GM19324 (cell line): ENCODE measurements around the gene TAF1B.

Experiments used
- ATAC-seq: cut with Tn5 transposase; IDR thresholded peaks from one replicate; pipeline ENCODE4 v1.9.1; 2021; ENCODE audit warnings: mild to moderate bottlenecking, moderate library complexity; ENCODE audit not compliant: unreplicated experiment, low FRiP score

TAF1B gene

DNA sequence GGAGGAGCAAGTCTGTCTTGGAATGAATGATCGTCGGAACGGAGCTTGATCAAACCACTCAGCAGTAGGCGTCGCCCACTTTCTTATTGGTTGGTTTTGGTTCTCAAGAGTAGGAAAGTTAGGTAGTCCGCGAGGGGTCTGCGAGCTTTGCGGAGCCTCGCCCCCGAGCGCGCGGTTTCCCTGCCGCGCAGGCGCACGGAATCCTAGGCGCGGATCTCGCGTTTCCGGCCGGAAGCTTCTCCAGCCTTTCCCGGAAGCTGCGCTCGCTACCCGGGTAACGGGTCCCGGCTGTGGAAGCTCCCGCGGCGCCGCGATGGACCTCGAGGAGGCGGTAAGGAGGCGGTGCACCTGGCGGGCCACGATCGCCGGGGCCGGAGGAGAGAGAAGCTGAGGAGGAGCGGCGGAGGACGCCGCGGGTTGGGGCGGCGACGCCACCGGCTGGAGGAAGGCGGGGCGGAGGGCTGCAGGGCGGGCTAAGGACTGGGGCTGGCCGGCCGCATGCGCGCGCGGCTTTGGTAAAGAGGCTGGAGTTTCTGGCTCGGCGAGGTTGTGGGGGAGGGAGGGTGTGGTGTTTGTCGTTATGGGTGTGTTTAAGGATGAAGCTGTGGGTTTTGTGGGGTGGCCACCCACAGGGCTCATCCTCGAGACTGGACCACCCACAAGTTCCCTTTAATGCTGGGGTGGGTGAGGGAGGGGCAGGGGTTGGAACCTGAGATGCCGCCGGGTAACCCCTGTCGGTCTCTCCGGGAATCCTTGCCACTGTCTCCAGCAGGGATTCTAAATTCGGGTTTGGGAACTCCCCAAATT is at the start of gene TAF1B:
TAF1B (plus strand) TSS at position 246 of the 807 bp plus-strand sequence; CDS start at position 314, 68 bp downstream.
- ATAC-seq, result peak; percentile 93

DNA sequence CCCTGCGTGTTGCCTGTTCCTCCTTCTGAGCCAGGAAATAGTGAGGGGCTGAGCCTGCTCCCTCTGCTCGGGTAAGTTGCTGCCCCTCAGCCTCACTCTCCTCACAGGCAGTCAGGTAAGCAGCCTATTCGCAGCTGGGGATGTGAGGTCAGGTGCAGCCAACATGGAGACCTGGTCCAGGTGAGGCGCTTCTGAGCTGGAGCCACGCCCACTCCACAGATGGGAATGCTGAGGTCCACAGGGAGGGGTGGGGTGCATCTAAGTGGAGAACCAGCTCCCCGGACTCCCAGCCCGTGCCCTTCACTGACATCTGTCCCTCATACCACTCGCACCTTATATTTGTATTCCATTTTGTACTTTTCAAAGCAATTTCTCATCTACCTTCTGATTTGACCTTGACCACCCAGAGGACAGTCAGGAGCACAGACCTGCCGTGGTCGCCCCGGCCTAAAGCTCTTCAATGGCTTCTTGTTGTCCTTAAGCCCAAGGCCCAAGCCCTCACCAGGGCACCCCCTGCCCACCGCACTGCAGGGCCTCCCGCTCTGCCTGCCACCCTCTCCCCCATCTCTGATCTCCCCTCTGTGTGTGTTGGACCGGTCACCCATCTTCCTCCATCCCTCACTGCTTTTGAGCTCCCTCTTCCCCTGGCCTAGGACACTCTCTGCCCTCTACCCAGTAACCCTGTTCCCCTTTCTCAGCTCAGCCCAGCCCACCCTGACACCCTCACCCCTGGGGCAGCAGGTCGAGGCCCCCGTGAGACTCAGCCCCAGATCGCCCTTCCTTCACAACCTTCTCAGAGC is 49.2 kb upstream of the TAF1B start:
- no peak for ATAC-seq

DNA sequence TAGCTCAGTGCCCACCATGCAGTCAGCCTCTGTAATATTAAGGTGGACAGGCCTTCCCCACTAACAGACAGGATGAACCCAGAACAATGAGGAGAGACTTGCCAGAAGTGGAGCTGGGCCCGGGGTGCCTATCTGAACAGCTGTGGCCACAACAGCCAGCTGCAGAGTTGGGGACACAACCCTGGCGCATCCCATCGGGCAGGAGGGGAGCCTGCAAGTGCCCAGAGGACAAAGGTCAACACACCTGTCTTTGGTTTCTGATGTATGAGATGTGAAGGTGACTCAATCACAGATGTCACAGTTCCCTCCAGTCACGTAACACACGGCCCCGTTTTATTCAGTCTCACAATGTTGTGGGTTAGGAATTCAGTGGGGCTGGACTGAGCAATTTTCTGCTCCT is 48.2 kb upstream of the TAF1B start:
- ATAC-seq, result no peak

DNA sequence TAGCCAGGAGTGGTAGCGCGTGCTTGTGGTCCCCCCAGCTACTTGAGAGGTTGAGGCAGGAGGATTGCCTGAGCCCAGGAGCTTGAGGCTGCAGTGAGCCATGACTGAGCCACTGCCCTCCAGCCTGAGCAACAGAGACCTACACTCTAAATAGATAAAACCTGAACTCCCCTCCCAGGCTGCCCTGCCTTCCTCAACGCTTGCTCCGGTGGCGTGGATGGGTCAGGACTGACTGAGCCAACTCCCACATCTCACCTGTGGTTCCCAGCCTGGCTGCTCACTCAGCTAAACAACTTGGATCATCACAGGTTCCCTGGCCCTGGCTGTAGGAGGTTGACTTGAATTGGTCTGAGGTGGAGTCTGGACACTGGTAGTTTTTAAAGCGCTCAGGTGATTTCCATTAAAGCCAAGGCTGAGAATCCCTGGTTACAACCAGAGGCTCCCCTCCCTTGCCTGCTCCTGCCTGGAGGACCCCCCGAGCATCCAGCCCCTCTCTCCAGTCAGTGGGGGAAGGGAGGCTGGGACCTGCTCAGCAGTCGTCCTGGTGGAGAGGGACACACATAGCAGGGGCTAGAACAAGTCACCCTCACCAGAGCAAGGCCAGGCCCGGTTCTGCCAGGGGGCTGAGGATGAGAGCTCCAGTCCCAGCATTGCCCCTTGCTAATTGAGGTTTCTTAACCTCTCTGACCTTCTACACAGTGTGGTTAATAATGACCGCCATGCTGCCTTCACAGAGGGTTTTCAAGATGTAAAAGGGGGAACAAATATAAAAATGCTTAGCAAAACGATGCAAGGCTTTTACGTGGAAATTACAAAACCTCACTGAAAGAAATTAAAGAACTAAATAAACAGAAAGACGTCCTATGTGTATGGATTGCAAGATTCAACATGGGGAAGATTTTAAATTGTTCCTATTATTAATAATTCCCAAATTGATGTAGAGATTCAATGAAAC is 46.9 kb upstream of the TAF1B start:
- no peak for ATAC-seq

DNA sequence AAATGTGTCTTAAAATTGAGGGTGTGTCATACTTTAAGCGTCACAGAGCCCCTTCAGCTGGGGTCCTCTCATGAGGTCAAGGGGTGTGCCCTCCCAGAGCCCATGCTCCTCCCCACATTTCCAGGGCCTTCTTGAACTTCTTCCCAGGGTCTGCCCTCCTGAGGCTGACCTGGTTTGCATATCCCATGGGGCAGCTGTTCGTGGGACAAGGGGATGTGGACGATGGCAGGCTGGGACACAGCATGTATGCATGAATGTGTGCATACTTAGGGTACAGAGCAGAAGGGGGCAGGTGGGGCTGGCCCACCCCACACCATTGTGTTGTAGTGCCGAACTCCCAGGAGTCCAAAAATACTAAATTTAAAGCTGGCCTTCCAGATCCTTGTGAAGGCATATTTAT is 46.2 kb upstream of the TAF1B start:
- ATAC-seq, result no peak

DNA sequence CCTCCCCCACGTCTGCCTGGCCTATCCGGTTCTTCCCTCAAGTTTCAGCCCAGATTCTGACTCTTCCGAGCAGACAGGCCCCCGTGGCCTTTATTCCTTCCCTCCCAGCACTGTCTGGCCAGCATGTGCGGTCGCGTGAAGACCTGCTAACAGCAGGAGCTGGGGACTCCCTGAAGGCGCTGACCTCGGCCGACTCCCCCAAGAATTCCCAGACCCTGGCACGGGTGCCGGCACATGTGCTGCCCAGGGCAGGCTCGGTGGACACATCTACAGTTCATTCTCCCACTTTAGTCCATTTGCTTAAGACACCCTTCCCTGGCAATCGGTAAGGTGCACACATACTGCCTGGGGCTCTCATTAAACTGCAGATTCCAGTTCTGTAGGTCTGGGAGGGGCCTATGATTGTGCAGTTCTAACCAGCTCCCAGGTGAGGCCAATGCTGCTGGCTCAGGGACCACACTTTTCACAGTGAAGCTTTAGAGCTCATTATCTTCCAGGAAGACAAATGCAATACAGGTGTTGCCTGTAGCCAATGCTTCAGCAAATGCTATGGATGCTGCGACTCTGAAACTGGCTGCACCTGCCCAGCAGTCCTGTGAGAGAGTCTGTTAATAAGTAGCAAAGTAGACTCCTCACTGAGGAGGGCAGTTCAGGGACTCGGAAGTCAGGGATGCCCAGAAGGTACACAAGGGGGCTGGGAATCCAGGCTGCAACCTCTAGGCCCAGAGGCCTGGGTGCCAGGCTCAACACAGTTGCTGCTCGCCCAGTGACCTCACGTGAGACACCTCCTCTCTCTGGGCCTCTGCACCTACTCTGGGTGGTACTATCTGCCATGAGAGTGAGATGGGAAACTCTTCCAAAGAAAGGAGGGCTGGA is 45.4 kb upstream of the TAF1B start:
- ATAC-seq, result no peak

DNA sequence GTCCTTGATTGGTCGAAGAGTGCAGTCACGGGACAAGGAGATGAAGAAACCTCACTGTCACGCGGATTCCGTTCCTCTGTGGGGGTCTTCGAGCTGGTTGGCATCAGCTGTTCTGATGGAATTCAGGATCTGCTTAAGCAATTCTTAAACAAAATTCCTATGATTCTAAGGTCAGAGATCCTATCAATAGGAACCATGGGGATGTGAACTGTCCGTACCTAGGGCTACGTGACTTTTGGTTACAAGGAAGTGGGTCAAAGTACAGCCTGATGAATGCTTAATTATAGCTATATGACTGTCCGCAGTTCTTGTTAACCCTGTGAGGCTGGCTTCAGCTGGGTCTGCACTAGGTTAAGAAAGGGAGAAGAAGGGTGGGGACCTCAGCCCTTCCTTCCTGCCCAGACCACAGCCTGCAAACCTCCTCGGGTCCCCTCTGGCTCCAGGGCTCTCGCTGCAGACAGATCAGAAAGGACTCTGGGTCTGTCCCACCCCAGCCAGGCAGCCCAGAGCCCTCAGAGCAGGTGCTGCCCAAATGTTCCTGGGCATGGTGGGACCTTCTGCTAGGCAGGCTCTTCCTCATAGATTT is 44.2 kb upstream of the TAF1B start:
- peak; percentile 28 for ATAC-seq

DNA sequence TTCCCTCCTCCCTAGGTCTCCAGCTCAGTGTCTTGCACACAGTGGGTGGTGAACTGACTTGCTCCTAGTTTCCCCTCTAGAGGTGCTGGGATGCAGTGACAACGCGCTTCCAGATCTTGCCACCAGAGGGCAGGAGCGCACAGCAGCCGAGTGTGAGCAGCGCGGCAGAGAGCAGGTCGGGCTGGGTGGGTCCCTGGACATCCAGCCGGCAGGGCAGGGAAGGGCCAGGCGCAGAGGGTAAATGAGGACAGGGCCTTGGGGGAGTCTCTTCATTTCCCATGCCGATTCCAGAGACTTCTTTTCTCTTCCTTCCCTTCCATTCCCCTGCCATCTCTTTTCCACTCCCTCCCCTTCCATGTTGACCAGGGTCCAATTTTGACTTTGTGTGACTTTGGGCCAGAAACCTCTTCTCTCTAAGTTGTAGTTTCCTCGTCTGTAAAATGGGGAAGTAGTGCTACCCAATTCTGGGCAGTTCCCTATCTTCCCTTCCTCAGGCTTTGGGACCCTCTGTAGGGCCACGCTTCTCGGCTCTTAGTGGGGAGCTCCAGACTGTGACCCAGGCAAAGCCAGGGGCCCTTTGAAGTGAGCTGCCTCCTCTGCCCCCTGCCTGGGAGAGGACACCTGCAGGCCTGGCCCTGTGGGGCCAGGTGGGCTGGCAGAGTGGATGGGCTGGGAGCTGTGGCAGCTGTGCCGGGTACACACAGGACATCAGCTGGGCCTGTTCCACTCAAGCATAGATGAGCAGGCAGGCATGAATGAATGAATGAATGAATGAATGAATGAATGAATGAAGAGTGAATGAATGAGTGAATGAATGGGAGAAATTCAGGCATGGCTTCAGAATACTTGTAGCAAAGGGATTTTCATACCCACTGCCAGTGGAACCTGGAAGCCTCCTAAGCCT is 43.3 kb upstream of the TAF1B start:
- peak; percentile 68 for ATAC-seq

DNA sequence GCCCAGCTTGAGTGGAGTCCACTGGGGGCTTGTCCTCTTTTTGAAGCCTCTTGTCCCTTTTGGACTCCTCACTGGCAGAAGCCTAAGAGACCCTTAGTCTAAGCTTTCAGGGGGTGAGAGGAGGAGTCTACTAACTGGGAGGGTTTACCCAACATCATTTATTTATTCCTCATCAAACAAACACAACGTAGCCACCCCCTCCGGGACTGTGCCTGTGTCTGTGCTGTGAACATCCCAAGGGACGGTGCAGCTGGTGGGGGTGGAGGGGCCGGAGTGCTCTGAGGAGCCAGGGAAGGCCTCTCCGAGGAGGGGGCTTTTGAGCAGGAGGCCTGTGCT is 42.7 kb upstream of the TAF1B start:
- no peak for ATAC-seq

DNA sequence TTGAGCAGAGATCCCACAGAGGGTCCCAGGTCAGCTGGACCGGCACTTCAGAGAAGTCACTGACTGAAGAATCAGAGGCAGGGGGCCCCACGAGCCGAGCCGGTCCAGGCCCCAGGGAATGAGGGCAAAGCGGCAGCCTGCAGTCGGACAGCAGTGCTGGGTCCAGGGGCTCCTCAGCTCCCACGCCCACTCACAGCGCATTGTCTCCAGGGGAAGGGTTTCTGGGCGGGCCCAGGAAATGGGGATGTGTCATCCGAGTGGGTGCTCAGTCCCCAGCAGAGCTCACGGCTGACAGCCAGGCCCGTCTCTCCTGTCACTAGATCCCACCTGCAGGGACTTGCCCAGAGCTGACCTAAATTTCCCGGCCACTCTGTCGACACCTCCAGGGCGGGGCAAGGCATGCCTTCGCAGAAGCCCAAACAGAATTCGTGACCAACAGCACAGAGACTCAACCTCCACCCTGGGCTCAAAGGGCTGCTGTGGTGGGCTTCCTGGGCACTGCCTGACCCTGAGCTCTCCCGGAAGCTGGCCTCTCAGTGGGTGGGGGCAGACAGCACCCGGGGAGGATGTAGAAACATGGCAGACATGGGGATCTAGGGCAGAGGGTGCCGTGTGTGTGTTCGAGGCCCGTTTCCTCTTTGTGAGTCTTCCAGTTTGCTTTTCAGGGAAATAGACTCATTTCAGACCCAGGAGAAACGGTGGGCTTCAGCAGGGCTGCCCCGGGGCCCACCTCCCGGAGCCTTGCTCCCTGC is 42.1 kb upstream of the TAF1B start:
- ATAC-seq, result no peak

DNA sequence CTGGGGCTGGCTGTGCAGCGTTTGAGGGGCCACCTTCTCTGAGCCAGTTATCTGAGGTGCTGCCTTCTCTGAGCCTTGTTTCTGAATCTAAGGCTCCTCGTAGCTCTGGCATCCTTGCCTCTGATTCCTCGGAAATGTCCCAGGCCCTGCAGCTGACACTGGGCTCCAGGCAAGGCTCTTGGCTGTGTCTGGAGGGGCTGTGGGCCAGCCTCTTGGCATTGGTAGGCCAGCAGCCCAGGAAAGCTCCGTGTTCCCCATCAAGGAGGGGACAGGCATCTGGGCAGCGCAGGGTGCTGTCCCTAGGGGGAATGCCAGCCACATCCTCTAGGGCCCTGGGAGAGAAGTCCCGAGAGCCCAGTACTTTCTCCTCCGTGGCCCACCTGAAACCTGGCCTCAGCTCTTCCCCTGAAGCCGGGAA is 40.7 kb upstream of the TAF1B start:
- ATAC-seq, result no peak

DNA sequence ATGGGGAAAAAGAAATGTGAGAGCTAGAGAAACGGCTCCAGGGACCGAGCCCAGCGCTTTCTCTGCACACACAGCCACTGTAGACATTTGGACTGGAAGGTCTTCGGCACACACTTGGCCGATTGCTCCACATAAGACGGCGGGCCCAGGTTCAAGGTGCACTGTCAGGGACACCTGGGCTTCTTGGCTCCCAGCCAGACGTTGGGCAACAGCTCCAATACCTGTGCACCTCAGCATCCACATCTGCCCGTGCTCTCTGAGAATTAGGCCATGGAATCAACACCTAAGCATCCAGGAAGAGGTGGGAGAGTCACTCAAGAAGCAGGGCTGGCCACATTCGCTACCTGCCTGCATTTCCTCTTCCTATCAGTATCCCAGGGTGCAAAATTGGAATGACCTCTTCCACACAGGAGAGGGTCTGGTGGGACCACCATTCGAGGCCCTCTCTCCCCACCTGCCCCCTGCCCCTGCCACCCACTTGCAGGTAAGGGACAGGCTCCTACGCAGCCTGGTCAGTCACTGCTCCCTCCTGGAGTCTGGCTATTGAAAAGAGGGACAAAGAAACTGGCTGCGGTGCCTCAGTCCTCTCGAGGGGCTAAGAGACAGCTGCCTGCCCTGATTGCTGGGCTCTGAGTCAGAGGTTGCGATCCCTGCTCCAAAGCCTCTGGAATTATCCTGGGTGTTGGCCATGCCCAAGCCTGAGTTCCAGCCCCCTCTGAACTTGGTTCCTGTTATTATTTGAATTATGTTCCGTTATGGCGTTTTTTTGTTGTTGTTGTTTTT is 40.1 kb upstream of the TAF1B start:
- ATAC-seq, result no peak

DNA sequence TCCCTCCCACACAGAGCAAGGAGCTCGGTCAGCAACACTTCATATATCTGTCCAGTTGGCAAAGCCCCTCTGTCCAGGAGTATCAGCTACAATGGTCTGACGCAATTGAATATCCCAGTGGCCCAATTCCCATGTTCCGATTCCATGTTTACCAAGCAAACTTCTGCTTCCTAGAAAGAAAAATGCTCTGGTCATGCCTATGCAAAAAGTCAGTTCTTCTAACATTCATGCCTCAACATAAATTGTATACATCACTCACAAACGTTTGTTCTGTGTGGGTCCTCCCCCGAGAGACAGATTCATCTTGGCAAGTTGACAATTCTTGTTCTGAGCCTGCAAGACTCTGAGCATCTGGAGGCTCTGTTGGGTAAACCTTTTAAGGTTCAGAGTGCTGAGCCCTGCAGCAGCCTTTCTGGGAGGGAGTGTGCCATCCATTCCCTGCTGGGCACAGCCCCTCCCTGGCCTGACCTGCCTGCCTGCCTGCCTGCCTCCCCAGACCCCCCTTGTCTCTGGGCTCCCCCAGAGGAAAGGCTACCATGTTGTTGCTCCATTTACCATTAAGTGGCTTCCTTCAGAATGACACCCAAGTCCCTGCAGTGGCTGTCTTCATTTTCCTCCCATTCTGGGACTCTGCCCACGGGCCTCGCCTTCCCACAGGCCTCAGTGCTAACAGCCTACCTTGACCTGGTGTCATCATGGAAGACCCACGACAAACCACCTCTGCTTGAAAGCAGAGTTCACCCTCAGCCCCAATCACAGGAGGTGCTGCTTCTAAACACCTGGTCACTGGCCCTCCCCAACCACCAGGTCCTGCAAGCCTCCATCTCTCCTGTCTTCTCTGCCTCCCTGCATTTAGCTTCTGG is 37.6 kb upstream of the TAF1B start:
- ATAC-seq, result no peak

DNA sequence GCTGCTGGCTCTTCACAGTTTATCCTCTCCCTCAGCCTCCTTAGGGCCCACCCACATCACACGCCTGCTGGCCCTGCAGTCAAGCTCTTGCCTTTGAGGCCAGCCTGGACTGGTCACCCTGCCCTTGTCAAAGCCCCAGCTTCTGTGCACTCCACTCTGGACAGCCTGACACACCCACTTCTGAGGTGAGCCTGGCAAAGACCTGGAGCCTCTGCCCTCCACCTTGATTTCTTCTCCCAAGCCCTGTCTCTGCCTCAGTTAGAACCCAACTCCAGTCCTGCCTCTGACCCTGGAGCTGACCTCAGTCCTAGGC is 37.0 kb upstream of the TAF1B start:
- no peak for ATAC-seq

DNA sequence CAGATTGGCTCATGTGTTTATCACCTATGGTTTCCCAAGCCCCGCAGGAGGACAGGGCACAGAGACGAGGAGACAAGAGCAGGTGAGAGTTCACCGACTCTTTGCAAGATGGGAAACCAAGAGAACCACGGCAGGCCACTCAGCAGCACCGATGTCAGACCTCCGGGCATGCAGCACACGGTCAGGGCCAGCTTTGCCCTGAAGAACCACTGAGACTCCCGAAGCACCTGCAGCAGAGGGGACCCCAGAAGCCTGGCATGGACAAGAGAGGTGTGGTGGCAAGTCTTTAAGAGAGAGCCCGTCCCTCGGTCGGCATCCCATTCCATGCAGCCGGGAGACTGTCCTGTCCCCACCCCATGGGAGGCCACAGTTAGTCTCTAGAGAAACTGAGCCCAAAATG is 36.6 kb upstream of the TAF1B start:
- no peak for ATAC-seq

DNA sequence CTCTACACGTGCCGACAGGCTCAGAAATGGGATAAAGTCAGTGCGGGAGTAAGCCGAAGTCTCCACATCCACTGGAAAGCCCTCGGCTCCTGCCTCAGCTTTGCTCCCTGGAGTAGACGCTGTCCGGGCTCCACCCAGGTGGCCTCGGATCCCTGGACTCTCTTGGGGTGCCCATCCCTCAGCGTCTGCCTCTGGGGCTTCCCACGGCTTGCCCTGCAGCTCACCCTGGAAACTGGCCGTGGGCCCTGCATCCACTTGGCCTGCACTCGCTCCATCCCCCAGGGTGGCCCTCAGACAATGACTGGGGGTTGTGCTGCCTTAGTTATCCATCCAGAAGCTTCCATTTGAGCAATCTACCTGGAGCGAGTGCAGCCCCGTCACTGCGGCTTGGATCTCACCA is 36.2 kb upstream of the TAF1B start:
- ATAC-seq, result no peak
